Endothelial cell of umbilical vein (primary cell): ENCODE data around the gene B3GALT5. TPM values are rescaled to one million over a fixed set of nuclear protein-coding genes. Genes with fewer than 3 reads are reported as not detected.

ENCODE experiments used
- BruUV-seq: library from RNA; stranded (reverse); fragments of 400-500 nt; replicated peaks from 2 replicates; lab custom pipeline; 2021; lab: Mats Ljungman, UMichigan
- CTCF ChIA-PET: fragments of 300-600, 350-600 bp; sonication (Branson Sonifier 250); formaldehyde crosslinking; loops from one replicate; lab custom pipeline; 2021; ENCODE audit warnings: antibody characterized with exemption, inconsistent platforms; lab: Charles Lee
- POLR2A ChIA-PET: fragments of 300-600, 350-600 bp; sonication (Branson Sonifier 250); formaldehyde crosslinking; loops from one replicate; lab custom pipeline; 2021; ENCODE audit warnings: antibody characterized with exemption, inconsistent platforms; lab: Charles Lee
- DNase-seq: peaks from one replicate; pipeline ENCODE4 v3.0.0-alpha.2; 2011; ENCODE audit warnings: low read depth, low spot score
- FAIRE-seq: peaks from 2 replicates; lab custom pipeline; 2011; peaks lifted over from hg19 to GRCh38; lab: Jason Lieb, UNC
- H2AFZ ChIP-seq: 2 replicates; pipeline ENCODE4 v1.6.0; 2012; ENCODE audit warnings: low read depth, low read length, control low read depth, inconsistent platforms
- H3K27ac ChIP-seq: 2 replicates; pipeline ENCODE4 v1.5.1; 2011; ENCODE audit warnings: low read depth, mild to moderate bottlenecking, control low read depth, low read length, moderate library complexity; ENCODE audit not compliant: insufficient read depth
- H3K27me3 ChIP-seq, 2 experiments: 2 replicates each; pipeline versions ENCODE4 v1.6.0 to v1.6.1; 2011; ENCODE audit warnings: low read length in 2 of 2, mixed read lengths in 1 of 2; ENCODE audit not compliant: control insufficient read depth in 2 of 2, insufficient read depth in 2 of 2
- H3K36me3 ChIP-seq, 2 experiments: 2 replicates in 1 of 2; 3 replicates in 1 of 2; pipeline ENCODE4 v1.5.1; 2011; ENCODE audit warnings: low read length in 2 of 2, mild to moderate bottlenecking in 1 of 2, moderate library complexity in 1 of 2; ENCODE audit not compliant: control insufficient read depth in 2 of 2, insufficient read depth in 2 of 2; ENCODE audit errors: extremely low read depth in 1 of 2
- H3K4me1 ChIP-seq: 3 replicates; pipeline ENCODE4 v1.5.1; 2011; ENCODE audit warnings: mild to moderate bottlenecking, low read length; ENCODE audit not compliant: control insufficient read depth, insufficient read depth; ENCODE audit errors: extremely low read depth
- H3K4me2 ChIP-seq: 2 replicates; pipeline ENCODE4 v1.6.1; 2011; ENCODE audit warnings: low read length, control low read depth, mixed read lengths; ENCODE audit not compliant: insufficient read depth
- H3K4me3 ChIP-seq, 3 experiments: fragments of 200-600 bp in 1 of 3; sonication (generic), shearing (Covaris generic) in 1 of 3; replicated peaks in 1 of 3; 2 replicates each; pipeline ENCODE4 v1.5.1; 2011 to 2016; ENCODE audit warnings: control low read depth in 3 of 3, low read length in 3 of 3, mild to moderate bottlenecking in 2 of 3, inconsistent platforms in 1 of 3, low read depth in 1 of 3, moderate library complexity in 1 of 3; ENCODE audit not compliant: insufficient read depth in 1 of 3
- H3K79me2 ChIP-seq: 2 replicates; pipeline ENCODE4 v1.6.0; 2012; ENCODE audit warnings: low read length, inconsistent platforms; ENCODE audit not compliant: control insufficient read depth, insufficient read depth
- H3K9ac ChIP-seq: replicated peaks from 2 replicates; pipeline ENCODE3; 2011; ENCODE audit warnings: low read length, control low read depth; ENCODE audit not compliant: insufficient read depth; ENCODE audit errors: extremely low read depth
- H3K9me1 ChIP-seq: replicated peaks from 3 replicates; pipeline ENCODE4 v1.6.0; 2011; ENCODE audit warnings: mild to moderate bottlenecking, low read length; ENCODE audit not compliant: control insufficient read depth, insufficient read depth; ENCODE audit errors: extremely low read depth
- H3K9me3 ChIP-seq: replicated peaks from 2 replicates; pipeline ENCODE4 v1.5.1; 2012; ENCODE audit warnings: low read length, inconsistent platforms; ENCODE audit not compliant: control insufficient read depth, insufficient read depth
- H4K20me1 ChIP-seq: replicated peaks from 2 replicates; pipeline ENCODE3; 2011; ENCODE audit warnings: mild to moderate bottlenecking, low read length; ENCODE audit not compliant: control insufficient read depth, insufficient read depth; ENCODE audit errors: extremely low read depth
- EZH2 ChIP-seq: IDR thresholded peaks from 2 replicates; pipeline ENCODE4 v1.6.1; 2012; ENCODE audit warnings: borderline replicate concordance, low read depth, mild to moderate bottlenecking, moderate library complexity, low read length, inconsistent platforms; ENCODE audit not compliant: severe bottlenecking
- FOS ChIP-seq: IDR thresholded peaks from 2 replicates; pipeline ENCODE4 v1.6.1; 2011; ENCODE audit warnings: mild to moderate bottlenecking, low read length, moderate library complexity, borderline replicate concordance; ENCODE audit not compliant: insufficient read depth
- GATA2 ChIP-seq: IDR thresholded peaks from 2 replicates; pipeline ENCODE4 v1.7.0; 2011; ENCODE audit warnings: low read depth, mild to moderate bottlenecking, moderate library complexity, mixed read lengths, low read length; ENCODE audit not compliant: insufficient read length, insufficient read depth
- JUN ChIP-seq: IDR thresholded peaks from 2 replicates; pipeline ENCODE4 v1.6.1; 2011; ENCODE audit warnings: borderline replicate concordance, low read depth; ENCODE audit not compliant: insufficient read length, insufficient read depth
- MAX ChIP-seq: IDR thresholded peaks from 2 replicates; pipeline ENCODE4 v1.6.1; 2011; ENCODE audit not compliant: insufficient read depth, insufficient read length
- MYC ChIP-seq: IDR thresholded peaks from one replicate; pipeline ENCODE4 v1.6.1; 2011; ENCODE audit warnings: mild to moderate bottlenecking, low read depth, low read length
- POLR2A ChIP-seq: IDR thresholded peaks from 2 replicates; pipeline ENCODE4 v1.6.1; 2012; ENCODE audit warnings: low read depth, mild to moderate bottlenecking, control low read depth, low read length
- POLR2AphosphoS5 ChIP-seq: IDR thresholded peaks from 2 replicates; pipeline ENCODE4 v1.6.1; 2012; ENCODE audit warnings: low read depth, mild to moderate bottlenecking, control low read depth, low read length, moderate library complexity; ENCODE audit not compliant: insufficient read depth
- dilution Hi-C: fragments of 300-500 bp; cut with MboI; formaldehyde crosslinking; loops from one replicate; pipeline ENCODE4 v1.15.0; 2019; ENCODE audit warnings: low sequenced_read_pairs; ENCODE audit not compliant: extremely low pct_ligation_motif_present
- intact Hi-C: fragments of 100-400 bp; cut with micrococcal nuclease; formaldehyde crosslinking; loops from one replicate; pipeline ENCODE4 v1.10.0; 2022
- polyA plus RNA-seq, 4 experiments: library from polyadenylated mRNA; depleted of rRNA in 3 of 4; stranded (reverse) in 3 of 4; unstranded in 1 of 4; fragments of >200 nt; gene quantifications; 2 replicates each; pipeline versions ENCODE4 v1.2.1 to v1.2.3, GENCODE V29; 2011 to 2012; ENCODE audit warnings: missing spikeins in 1 of 4
- total RNA-seq: library from RNA; stranded (reverse); gene quantifications from 2 replicates; pipeline ENCODE4 v1.2.3, GENCODE V29; 2021
- TF ChIP-seq, protein P1 (sequence below), 2 donors: IDR thresholded peaks; 1 replicate in 1 of 2; 2 replicates in 1 of 2; pipeline ENCODE4 v1.5.1; 2011; ENCODE audit warnings: low read length in 2 of 2, mild to moderate bottlenecking in 2 of 2, moderate library complexity in 2 of 2, control low read depth in 1 of 2, inconsistent platforms in 1 of 2, low read depth in 1 of 2; ENCODE audit not compliant: insufficient read depth in 1 of 2; ENCODE audit errors: extremely low read depth in 1 of 2

B3GALT5 gene
- total and polyA plus RNA-seq, 2 donors (not counting 3 experiments of a cell fraction or from before 2014, with no cell fraction given), result 0.04 TPM; not detected in 1

DNA sequence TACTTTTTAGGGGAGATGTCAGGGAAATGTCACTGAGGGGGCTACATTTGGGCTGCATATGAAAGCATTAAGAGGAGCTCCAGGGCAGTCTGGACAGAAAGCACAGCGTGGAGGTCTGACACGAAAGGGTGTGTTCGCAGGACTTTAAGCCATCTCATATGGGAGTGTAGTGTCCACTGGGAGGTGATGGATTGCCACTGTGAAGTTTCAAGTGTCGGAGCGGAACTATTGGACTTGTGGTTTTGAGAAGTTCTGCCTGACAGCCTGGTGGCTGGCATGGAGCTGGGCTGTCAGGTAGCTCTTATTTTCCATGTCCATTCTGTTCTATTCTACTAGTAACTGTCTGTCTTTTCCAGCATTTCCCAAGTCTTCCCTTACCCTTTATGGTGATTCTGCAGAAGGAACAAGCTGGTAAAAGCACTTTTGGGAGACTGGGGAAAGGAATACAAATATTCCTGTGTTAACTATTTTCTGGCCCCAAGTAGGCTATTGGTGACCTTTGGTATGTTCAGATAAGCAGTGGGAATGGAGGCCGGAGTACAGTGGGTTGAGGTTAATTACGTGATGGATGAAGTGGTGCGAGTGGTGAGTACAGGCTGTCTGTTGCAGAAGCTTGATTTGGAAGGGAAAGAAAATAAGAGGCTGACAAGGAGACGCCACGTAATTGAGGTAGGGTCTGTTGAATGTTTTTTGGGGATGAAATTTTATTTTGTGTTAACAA is 19.3 kb downstream of the B3GALT5 start:
- CTCF ChIA-PET, result no interaction called here
- Histone ChIP-seq H3K9me3 (no peaks in the 10 kb centered on the region), H3K27me3 (no peaks in the 10 kb centered on the region), H3K79me2 (no peaks in the 10 kb centered on the region), H3K9me1 (no peaks in the 10 kb centered on the region), H3K27ac (no peak overlapping the region), H3K9ac (no peak overlapping the region), H3K4me2 (no peak overlapping the region), H3K4me1 (no peaks in the 10 kb centered on the region), H4K20me1 (no peaks in the 10 kb centered on the region), H2AFZ (no peak overlapping the region), H3K4me3 (no peak overlapping the region), H3K36me3 (no peaks in the 10 kb centered on the region)
- FAIRE-seq (no peak), DNase-seq (no peak)
- intact Hi-C loops (no loop called here), dilution Hi-C loops (no loop called here)
- BruUV-seq, result no TSS peak
- POLR2A ChIA-PET, result no interaction called here
- no peak for TF ChIP-seq GATA2
- TF ChIP-seq, protein P1, sequence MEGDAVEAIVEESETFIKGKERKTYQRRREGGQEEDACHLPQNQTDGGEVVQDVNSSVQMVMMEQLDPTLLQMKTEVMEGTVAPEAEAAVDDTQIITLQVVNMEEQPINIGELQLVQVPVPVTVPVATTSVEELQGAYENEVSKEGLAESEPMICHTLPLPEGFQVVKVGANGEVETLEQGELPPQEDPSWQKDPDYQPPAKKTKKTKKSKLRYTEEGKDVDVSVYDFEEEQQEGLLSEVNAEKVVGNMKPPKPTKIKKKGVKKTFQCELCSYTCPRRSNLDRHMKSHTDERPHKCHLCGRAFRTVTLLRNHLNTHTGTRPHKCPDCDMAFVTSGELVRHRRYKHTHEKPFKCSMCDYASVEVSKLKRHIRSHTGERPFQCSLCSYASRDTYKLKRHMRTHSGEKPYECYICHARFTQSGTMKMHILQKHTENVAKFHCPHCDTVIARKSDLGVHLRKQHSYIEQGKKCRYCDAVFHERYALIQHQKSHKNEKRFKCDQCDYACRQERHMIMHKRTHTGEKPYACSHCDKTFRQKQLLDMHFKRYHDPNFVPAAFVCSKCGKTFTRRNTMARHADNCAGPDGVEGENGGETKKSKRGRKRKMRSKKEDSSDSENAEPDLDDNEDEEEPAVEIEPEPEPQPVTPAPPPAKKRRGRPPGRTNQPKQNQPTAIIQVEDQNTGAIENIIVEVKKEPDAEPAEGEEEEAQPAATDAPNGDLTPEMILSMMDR (IDR thresholded peaks at IDR 0.05; ENCODE audit: extremely low read depth in 1 of 2, insufficient read depth in 1 of 2, low read depth in 1 of 2, low read length in 2 of 2), result no peak
- TF ChIP-seq POLR2AphosphoS5, result no peak
- TF ChIP-seq POLR2A, result no peak
- TF ChIP-seq FOS, result no peak
- TF ChIP-seq MAX, result no peak
- no peak for TF ChIP-seq JUN
- no peak for TF ChIP-seq MYC
- no peak for TF ChIP-seq EZH2
